Fibroblast of villous mesenchyme (primary cell): ENCODE data around the gene AMPD3. TPM values are rescaled to one million over a fixed set of nuclear protein-coding genes. Genes with fewer than 3 reads are reported as not detected.

Experiments used
- DNase-seq: peaks from one replicate; pipeline ENCODE4 v3.0.0-alpha.2; 2010; ENCODE audit warnings: low read depth
- H3K4me3 ChIP-seq: 2 replicates; pipeline ENCODE4 v1.5.1; 2011; ENCODE audit warnings: low read depth, mild to moderate bottlenecking, low read length
- CTCF ChIP-seq: IDR thresholded peaks from 2 replicates; pipeline ENCODE4 v1.5.1; 2012; ENCODE audit warnings: low read depth, mild to moderate bottlenecking, low read length; ENCODE audit not compliant: insufficient read depth
- total RNA-seq: library from RNA; depleted of rRNA; stranded (reverse); fragments of >200 nt; gene quantifications from 2 replicates; pipeline ENCODE4 v1.2.3, GENCODE V29; 2012

The AMPD3 gene
- total RNA-seq, 1 donor, result 22.9 TPM

- TF ChIP-seq CTCF, result no peak
These were observed 47.1 kb downstream of the AMPD3 start for GRCh38 chr11:10502065-10502680.

GRCh38 chr11:10502770-10503169 lies 47.7 kb downstream of the AMPD3 start:
- H3K4me3 ChIP-seq, result no peak overlapping the region
- TF ChIP-seq CTCF, result no peak
- no peak for DNase-seq

More at GRCh38 chr11:10502065-10502680, 47.1 kb downstream of the AMPD3 start:
- DNase-seq, result no peak
- H3K4me3 ChIP-seq, result no peak overlapping the region

- TF ChIP-seq CTCF, result no peak
- no peak for DNase-seq
- no peak overlapping the region for H3K4me3 ChIP-seq
These were observed 48.2 kb downstream of the AMPD3 start for GRCh38 chr11:10503221-10503620.

- DNase-seq, result no peak
- TF ChIP-seq CTCF, result no peak
These were observed 48.9 kb downstream of the AMPD3 start for GRCh38 chr11:10503777-10504480.

GRCh38 chr11:10504490-10504889 lies 49.4 kb downstream of the AMPD3 start:
- no peak overlapping the region for H3K4me3 ChIP-seq
- DNase-seq, result no peak
- no peak for TF ChIP-seq CTCF

More at GRCh38 chr11:10503777-10504480, 48.9 kb downstream of the AMPD3 start:
- no peak overlapping the region for H3K4me3 ChIP-seq

- no peak for DNase-seq
- no peak for TF ChIP-seq CTCF
- H3K4me3 ChIP-seq, result no peak overlapping the region
These were observed 50.4 kb downstream of the AMPD3 start for GRCh38 chr11:10505278-10506007.
